Pulmonary artery endothelial cell (primary cell): ENCODE data around the gene UTP4. TPM values are rescaled to one million over a fixed set of nuclear protein-coding genes. Genes with fewer than 3 reads are reported as not detected.
"Not testable (repeated sequence)": the region's sequence is repeated elsewhere in the genome, so short reads cannot be mapped to it uniquely, and the experiment has no call there.

Experiments used
- DNase-seq: peaks from one replicate; pipeline ENCODE4 v3.0.0-alpha.2; 2011; ENCODE audit warnings: low read depth, low spot score
- total RNA-seq: library from RNA; depleted of rRNA; stranded (reverse); fragments of >200 nt; gene quantifications from 2 replicates; pipeline ENCODE4 v1.2.3, GENCODE V29; 2014

The UTP4 gene
- total RNA-seq, 1 donor from 2014 or later = 19.6 TPM

DNA sequence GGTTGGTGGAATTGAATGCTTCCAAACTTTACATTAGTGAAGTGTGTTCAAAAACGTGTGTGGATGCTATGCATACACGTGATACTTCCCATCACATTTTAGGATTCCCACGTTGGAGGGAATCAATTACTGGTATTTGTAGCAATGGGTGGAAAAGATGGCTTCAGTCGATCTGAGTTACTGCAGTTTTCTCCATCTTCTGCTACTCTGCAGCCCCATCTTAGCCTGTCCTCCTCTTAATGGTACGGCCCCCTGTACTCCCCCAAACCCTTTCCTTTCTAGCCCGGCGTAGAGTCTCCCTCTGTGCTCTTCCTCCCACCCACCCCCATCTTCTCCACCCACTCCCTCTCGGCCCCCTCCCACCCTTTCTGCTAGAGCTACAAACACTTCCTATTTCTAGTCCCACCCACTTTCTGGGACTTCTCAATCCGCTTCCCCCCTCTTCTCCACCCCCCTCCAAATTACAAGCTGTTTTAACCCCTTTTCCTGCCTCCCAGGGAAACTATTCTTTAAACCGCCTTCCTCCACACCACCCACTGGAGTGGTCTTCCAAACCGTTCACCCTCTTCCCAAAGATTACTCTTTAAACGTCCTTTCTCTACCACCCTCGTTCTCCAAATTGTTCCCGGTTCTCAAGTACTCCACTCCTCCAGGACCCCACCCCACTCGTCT, 1.1 kb upstream of the UTP4 start:
- no peak for DNase-seq

DNA sequence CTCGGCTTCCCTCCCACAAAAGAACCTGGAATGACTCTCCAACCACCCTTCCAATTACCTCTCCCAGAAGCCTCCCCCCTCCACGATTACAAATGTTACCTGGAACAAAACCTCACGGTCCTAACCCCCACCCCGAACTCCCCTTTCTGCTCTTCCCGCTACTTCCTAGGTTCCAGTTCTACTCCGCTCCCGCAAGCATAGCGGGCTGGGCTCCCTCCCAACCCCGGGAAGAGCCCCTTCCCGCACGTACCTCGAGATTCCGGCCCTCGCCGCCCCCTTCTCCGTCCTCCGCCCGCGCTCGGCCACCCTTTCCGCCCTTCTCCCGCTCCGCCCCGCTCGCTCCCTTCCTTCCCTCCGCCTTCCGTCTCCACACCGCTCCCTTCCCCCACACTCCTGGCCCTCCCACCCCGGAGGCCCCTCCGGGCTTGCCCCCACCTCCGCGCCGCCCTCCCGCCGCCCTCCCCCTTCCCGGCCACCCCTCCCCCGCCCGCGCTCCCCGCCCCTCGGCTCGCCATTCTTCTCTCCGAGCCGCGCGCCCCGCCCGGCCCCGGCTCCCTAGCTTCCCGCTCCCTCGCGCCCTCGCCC, 518 bp upstream of the UTP4 start:
- peak; percentile 48 for DNase-seq

DNA sequence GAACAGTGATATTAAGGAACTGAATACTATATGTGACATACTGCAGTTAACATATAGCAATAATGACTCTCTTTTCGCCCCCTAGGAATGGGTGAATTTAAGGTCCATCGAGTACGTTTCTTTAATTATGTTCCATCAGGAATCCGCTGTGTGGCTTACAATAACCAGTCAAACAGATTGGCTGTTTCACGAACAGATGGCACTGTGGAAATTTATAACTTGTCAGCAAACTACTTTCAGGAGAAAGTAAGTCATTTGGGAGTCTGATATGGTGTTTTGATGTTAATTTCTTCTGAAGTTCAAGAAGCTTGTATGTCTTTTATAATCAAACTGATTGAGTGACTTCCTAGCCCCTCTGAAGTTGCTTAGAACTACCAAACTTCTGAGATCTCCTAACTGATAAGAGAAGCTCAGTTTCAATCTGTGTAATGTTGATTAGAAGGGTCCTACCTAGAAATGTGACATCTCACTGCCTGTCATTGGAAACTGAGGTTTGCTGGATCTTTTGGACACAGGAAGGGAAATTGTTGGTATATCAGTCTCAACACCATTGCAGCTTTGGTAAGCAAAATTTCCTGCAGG, 1.0 kb downstream of the UTP4 start:
- DNase-seq = no peak

DNA sequence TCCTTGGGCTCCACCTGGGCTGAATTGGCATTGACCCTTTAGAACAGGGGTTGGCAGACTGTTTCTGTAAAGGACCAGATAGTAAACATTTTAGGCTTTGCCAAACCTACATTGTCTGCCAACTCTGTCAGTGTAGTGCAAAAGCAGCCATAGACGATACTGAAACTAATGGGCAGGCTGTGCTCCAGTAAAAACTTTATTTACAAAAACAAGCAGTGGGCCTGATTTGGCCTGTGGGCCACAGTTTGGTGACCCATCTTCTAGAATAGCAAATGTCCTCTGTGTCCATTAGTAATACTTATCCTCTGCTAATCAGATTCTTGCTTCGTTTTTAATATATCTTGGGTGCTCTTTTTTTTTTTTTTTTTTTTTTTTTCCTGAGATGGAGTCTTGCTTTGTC, 6.2 kb downstream of the UTP4 start:
- DNase-seq = no peak

DNA sequence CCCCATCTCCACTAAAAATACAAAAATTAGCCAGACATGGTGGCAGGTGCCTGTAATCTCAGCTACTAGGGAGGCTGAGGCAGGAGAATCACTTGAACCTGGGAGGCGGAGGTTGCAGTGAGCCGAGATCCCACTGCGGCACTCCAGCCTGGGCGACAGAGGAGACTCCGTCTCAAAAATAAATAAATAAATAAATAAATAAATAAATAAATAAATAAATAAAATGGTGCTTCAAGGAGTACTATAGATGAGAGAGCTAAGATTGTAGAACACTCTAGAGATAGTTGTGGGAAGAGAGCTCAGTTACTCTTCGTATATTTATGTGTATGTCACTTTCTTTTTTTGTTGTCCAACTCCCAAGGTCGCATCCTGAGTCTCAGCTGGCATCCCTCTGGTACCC, 7.0 kb downstream of the UTP4 start:
- not testable (repeated sequence) for DNase-seq

DNA sequence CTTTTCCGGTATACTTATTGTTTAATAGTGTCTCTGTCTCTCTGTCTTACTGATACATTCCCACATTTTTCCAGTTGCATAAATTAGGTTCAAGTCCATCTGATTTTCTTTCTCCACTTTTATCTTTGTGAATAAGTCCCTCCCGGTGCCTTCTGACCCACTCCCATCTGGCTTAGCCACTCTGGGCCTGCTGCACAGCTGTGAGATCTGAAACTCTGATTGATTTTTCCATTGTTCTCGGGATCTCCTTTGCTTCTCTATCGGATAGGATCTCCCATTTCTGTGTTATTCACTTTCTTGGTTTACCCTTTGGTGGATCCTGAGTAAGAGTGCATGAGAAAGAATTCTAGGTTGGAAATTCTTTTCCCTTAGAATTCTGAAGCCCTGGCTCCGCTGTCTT, 8.6 kb downstream of the UTP4 start:
- no peak for DNase-seq

DNA sequence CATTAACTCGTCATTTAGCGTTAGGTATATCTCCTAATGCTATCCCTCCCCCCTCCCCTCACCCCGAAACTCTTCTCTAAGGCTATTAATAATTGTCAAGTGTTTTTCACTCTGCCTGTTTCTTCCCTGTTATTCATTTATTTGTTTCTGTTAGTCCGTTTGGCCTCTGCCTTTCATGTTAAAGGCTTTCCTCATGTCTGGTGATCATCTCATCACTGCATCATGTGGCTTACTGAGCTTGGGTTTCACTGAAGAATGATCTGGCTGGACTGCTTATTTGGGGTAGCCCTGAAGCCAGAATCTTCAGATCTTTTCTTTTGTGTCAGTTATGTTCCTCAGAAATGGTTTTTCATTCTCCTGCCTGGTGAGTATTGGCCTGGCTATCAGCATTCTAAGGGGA, 9.5 kb downstream of the UTP4 start:
- no peak for DNase-seq

DNA sequence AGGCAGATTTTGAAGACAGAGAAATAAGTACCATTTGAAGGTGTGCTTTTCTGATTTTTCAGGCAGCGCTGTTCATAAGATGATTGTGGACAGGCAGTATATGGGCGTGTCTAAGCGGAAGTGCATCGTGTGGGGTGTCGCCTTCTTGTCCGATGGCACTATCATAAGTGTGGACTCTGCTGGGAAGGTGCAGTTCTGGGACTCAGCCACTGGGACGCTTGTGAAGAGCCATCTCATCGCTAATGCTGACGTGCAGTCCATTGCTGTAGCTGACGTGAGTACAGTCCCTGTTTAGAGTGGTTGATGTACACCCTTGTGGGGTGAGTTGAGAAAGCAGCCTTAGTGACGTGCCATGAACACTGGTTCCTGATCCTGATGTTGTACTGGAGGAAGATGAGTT, 10.7 kb downstream of the UTP4 start:
- DNase-seq = no peak

DNA sequence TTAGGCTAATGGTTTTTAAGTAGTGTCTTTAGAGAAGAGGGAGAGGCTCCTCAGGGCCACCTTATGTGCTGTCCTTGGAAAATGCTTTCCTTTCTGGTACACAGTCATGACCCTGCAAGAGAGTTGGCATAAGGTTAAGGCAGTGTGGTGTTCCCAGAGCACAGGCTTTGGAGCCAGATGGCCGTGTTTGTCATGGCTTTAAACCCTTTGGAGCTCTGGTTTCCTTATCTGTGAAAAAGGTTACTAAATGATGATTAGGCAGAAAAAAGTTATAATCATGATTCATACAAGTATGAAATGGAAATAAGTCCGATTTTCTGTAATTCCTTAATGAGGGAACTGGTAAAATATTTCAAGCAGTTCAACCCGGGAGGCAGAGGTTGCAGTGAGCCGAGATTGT, 13.2 kb downstream of the UTP4 start:
- no peak for DNase-seq

DNA sequence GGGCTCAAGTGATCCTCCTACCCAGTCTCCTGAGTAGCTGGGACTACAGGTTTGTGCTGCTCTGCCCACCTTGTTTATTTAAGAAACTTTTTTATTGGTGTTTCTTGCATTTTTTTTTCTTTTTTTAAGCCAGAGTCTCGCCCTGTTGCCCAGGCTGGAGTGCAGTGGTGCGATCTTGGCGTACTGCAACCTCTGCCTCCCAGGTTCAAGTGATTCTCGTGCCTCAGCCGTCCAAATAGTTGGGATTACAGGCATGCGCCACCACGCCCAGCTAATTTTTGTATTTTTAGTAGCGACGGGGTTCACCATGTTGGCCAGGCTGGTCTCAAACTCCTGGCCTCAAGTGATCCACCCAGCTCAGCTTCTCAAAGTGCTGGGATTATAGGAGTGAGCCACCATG, 17.2 kb downstream of the UTP4 start:
- not testable (repeated sequence) for DNase-seq

DNA sequence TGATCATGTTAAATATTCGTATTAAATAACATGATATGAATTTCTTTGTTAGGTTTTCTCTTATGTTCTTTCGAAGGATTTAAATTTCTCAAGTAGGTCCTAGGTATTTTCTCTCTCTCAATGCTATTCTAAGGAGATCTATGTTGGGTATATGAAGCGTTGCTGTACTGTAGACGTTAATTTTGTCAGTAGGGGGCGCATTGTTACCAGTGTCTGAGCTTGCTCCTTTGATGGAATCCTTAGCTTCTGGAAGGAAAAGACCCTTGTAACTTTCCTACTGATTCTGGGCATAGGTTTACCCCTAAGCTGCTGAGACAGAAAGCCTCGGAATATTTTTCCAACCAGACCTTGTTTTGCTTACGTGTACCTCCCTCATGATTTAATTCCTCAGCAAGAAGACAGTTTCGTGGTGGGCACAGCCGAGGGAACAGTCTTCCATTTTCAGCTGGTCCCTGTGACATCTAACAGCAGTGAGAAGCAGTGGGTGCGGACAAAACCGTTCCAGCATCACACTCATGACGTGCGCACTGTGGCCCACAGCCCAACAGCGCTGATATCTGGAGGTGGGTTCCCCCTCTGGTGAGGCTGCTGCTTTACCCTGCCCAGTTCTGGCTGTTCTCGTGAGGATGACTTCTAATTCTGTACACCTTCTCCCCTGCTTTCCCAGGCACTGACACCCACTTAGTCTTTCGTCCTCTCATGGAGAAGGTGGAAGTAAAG, 17.9 kb downstream of the UTP4 start:
- DNase-seq = peak; percentile 52

DNA sequence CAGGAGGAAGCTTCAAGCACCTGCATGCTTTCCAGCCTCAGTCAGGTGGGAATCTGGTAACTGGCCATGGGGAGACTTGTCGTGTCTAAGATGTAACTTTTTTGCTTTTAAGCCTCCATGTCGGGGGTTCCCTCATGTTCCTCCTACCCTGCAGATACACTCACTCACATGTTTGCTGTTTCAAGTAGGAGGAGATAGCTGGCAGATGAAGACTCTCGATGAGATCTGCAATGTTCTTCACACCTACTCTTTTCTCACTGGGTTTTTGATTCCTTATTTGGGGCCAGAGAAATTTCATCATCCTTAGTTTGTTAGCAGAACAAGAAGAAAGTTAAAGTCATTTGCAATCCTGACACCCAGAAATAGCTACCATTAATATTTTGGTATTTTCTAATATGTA, 24.7 kb downstream of the UTP4 start:
- no peak for DNase-seq

DNA sequence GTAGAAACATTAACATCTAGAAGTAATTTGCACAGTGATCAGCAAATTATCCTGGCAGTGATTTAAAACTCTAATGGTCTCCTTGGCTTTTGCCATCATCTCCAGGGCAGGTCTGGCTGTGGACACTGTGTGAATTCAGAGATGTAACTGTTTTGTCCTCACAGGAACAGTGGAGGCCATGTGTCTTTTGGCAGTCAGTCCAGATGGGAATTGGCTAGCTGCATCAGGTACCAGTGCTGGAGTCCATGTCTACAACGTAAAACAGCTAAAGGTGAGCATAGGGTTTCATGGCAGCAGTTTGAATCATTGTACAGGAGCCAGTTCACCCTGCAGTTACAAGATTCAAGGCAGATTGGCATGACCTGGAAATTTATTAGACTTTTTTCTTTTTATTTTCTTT, 27.7 kb downstream of the UTP4 start:
- no peak for DNase-seq

DNA sequence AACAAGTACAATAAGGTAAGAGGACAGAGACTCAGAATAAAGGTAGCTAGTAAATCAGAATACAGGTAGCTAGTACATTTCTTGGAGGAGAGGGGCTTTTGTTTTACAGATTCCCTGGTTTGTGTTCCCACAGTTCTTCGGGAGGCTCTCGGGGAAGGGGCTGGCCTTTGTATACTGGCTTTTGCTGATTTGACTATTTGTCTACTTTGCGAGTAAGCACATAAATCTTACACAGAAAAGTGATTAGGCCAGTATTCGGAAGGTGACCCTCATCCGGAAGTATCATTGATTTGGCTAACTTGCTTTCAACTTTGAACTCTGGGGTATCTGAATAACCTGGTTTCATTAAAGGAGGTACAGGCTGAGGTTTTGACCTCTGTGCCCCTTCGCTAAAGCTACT, 33.1 kb downstream of the UTP4 start:
- DNase-seq = no peak

DNA sequence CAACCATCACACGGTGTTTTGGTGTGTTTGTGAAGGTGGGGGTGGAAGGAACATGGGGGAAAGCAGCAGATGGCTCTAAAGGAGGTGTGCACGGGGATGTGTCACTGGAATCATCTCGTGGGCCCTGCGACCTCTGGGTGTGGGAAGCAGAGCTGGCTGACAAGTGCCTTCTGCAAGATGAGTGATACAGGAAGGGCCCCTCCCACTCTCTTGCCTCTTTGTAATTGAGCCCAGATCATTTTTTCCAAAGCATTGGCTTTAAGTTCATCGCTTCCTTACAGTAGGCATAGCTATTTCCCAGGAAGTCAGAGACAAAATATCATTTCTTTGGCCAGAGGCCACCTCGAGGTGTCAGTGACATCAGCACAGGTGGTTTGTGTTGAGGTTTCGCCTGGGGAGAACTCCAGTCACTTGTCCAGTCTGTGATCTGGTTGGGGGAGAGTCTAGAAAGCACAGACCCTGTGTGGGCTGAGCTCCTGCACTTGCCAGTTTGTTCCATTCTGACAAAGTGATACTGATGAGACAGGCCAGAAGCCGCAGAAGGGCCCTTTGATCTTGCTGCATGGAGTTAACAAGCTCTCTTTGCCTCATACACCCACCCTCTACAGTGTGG, 33.9 kb downstream of the UTP4 start:
- DNase-seq = no peak

DNA sequence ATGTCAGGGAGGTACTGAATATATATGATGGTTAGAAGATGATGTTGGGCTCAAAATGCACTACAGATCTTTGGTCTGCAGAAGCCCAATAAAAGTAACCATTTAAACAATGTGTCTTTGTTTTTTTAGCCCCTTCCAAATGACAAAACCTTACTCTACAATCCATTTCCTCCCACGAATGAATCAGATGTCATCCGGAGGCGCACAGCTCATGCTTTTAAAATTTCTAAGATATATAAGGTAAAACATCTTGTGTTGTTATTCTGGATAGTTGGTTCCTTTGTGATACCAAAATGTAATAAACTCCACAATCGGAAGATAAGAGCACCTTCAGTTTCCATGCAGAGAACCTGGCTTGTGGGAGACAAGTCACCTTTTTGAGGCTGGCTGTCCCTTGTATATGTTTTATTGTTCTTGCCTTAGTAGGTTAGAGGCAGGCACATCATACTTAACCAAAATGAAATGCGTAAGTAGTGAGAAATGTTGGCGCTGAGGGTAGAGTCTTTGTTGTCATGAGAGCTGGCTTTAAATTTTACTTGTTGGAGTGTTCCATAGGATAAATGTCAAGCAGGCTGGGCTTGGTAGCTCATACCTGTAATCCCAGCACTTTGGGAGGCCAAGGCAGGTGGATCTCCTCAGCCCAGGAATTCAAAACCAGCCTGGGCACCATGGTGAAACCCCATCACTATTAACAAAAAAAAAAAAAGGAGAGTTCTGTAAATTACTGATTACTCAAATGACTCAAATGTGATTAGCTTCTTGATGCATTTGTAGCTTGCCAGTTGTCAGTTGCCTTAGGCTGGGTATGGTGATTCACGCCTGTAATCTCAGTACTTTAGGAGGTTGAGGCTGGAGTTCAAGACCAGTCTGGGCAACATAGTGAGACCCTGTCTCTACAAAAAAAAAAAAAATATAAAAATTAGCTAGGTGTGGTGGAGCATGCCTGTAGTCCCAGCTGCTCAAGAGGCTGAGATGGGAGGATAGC, 34.8 kb downstream of the UTP4 start:
- DNase-seq = no peak

DNA sequence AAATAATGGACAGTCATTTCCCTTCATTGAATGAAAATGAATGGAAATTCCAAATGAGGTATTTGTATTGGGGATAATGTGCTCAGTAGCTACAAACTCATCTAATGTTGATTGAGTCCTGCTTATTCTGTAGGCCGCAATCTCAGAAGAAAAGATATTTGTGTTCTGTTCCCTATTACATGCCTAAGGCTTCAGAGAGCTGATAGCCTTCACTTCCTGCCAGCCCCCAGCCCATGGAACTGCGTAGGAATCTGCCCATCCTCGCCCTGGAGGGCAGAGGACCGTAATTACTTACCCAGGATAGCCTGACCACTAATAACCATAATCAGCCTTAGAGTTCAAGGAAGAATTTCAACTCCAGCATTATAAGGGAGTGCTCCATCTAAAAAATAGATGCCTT, 36.6 kb downstream of the UTP4 start:
- no peak for DNase-seq

DNA sequence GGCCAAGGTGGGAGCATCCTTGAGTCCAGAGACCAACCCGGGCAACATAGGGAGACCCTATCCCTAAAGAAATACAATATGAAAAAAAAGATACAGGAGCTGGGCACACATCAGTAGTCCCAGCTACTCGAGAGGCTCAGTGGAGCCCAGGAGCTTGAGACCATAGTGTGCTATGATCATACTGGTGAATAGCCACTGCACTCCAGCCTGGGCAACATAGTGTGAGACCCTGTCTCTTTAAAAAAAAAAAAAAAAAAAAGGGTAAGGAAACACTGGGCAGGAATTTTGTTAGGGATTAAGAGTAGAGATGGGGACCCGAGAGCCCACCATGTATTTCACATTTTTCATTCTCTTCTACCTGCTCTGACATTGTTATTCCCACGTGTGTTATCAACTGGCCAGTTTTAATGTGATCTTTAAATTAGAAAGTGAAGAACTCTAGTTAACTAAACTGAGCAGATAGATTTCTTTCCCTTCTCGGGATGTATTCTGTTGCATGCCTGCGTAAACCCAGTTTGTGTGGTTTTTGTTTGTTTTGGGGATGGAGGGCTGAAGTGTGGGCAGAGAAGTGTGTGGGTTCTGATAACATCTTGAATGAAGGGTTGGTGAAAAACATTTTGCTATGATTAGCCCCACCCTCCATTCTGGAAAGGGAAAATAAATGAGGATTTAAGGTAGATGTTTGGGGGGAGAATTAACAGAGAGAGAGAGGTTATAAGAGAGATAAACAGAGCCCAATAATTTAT, 37.3 kb downstream of the UTP4 start:
- DNase-seq = no peak

DNA sequence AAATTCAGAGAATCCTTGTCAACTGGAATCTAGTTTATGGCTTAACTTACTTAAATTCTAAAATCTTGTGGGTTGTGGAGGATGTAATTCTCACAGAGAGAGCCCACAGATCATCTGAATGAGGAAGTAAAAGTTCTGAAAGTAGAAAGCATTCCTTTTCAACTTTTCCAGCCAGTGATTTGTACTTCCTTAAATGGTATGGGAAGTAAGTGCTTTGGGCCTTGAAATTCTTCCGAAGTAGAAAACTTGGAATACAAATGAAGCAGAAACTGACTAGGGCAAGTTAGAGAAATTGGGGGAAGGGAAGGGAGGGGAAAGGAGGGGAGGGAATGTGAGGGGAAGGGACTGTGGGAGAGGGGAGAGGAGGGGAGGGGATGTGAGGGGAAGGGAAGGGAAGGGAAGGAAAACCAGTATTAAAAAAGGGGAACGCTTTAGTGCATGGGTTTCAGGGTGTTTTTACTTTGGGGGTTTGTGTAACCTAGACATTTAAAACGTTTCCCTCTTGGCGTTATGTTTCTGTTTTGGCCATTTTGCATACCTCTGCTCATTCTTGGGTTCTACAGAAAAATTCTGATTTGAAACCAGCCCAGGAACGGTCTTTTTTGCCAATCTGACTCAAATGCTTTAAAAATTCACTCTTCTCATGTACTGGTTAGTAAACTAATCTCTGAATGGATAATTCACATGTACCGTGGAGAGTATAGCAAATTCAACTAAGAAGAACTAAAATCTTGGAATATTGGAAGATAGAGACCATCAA, 39.1 kb downstream of the UTP4 start:
- no peak for DNase-seq
